ENCODE measurements around the gene HCFC1. TPM values are rescaled to one million over a fixed set of nuclear protein-coding genes. Genes with fewer than 3 reads are reported as not detected.

HCFC1 gene
- total RNA-seq, 1 experiment from 2014 or later, result 12.8 TPM

DNA sequence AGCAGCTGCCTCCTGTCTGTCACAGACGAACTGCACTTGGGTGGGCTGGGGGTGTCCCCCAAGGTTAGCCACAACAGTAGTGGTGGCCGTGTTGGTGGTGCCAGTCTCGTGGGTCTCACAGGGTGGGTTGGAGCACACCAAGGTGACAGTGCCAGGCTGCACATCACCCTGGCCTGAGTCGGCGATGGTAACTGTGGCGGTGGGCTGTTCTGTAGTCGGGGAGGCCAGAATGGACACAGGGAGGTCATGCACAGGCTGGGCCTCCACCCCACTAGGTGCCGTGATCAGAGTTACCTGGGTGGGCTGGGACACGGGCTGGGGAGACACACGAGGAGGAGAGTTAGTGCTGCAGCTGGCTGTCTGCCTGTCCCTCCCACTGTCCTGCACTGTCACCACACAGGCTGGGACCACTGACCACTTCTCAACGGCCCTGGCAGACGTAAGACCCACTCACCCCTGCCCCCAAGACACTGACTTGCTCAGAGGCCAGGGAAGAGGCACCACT, 16.3 kb downstream of the HCFC1 start:
- H3K27me3 ChIP-seq, result no peaks in the 10 kb centered on the region
- H3K36me3 ChIP-seq, result peaks cover 24% of the 10 kb centered on the region
- H3K4me3 ChIP-seq, result no peak overlapping the region
- H3K9me3 ChIP-seq, result no peaks in the 10 kb centered on the region
- no peak for DNase-seq

- H3K27me3 ChIP-seq, result no peaks in the 10 kb centered on the region
- DNase-seq, result no peak
- peaks cover 25% of the 10 kb centered on the region for H3K36me3 ChIP-seq
- H3K9me3 ChIP-seq, result no peaks in the 10 kb centered on the region
- no peak overlapping the region for H3K4me3 ChIP-seq
Observed at GRCh38 chrX:153954558-153955227, 16.9 kb downstream of the HCFC1 start.

GRCh38 chrX:153953892-153954557, 17.6 kb downstream of the HCFC1 start:
- peaks cover 27% of the 10 kb centered on the region for H3K36me3 ChIP-seq
- no peak for DNase-seq
- no peaks in the 10 kb centered on the region for H3K9me3 ChIP-seq

DNA sequence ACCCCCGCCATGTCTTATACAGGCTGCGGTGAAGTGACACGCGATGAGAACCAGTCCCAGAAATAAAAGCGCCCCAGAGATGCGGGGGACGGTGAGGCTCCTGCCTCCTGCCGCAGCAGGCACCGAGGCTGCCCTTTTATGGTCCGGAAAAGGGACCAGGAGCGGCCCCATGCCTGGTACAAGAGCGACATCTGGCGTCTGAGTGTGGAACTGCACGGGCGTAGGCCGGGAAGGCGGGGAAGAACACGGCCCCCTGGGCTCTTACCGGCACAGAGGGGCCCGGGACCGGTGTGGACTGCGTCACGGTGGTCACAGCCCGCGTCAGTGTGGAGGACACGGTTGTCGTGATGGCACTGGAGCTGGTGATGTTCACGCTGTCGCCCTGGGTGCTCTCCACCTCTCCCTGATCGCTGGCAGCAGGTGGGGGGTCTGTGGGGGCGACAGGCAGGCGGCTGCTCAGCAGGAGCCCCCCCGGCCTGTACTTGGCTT, 18.2 kb downstream of the HCFC1 start:
- Histone ChIP-seq H3K9me3 (no peaks in the 10 kb centered on the region), H3K36me3 (peaks cover 27% of the 10 kb centered on the region), H3K27me3 (no peaks in the 10 kb centered on the region), H3K4me3 (no peak overlapping the region)
- DNase-seq, result peak; percentile 14

More at GRCh38 chrX:153953892-153954557, 17.6 kb downstream of the HCFC1 start:
- H3K27me3 ChIP-seq, result no peaks in the 10 kb centered on the region
- H3K4me3 ChIP-seq, result no peak overlapping the region

DNA sequence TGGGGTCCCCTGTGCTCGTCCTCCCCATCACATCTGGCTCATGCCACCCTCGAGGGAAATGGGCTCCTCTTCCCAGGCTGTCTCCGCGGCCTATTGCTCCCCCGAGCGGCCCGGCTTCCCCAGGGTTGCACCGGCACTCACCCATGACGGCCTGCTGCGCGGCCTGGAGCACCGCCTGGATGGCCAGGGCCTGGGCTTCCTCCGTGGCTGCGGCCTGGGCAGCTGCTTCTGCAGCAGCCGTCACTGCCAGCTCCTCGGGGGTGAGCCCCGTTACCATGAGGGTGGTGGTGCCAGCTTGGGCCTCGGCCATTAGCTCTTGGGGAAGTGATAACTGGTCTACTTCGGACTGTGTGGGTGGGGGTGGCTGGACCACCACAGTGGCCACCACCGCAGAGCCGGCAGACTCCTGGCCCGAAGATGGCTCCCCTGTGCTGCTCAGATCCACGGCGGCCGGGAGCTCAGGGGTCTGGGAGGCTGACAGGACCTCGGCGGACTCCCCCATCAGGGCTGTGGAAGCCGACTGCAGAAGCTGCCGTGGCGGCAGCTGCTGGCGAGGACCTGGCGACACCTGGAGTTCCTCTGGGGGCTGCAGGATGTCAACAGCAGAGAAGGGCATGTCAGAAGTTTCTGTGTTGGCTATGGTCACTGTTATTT, 19.1 kb downstream of the HCFC1 start:
- peaks cover 27% of the 10 kb centered on the region for H3K36me3 ChIP-seq
- H3K4me3 ChIP-seq, result no peak overlapping the region
- H3K9me3 ChIP-seq, result no peaks in the 10 kb centered on the region
- H3K27me3 ChIP-seq, result no peaks in the 10 kb centered on the region
- no peak for DNase-seq

GRCh38 chrX:153951683-153952372, 19.8 kb downstream of the HCFC1 start:
- Histone ChIP-seq H3K4me3 (no peak overlapping the region), H3K36me3 (peaks cover 27% of the 10 kb centered on the region), H3K27me3 (no peaks in the 10 kb centered on the region), H3K9me3 (no peaks in the 10 kb centered on the region)
- no peak for DNase-seq

- Histone ChIP-seq H3K27me3 (no peaks in the 10 kb centered on the region), H3K9me3 (no peaks in the 10 kb centered on the region), H3K4me3 (no peak overlapping the region), H3K36me3 (peaks cover 24% of the 10 kb centered on the region)
- DNase-seq, result no peak
Observed at GRCh38 chrX:153950127-153950526, 21.5 kb downstream of the HCFC1 start.

- DNase-seq, result no peak
- no peaks in the 10 kb centered on the region for H3K27me3 ChIP-seq
- H3K9me3 ChIP-seq, result no peaks in the 10 kb centered on the region
- H3K4me3 ChIP-seq, result no peak overlapping the region
- peaks cover 22% of the 10 kb centered on the region for H3K36me3 ChIP-seq
Observed at GRCh38 chrX:153948847-153949805, 22.5 kb downstream of the HCFC1 start.

DNA sequence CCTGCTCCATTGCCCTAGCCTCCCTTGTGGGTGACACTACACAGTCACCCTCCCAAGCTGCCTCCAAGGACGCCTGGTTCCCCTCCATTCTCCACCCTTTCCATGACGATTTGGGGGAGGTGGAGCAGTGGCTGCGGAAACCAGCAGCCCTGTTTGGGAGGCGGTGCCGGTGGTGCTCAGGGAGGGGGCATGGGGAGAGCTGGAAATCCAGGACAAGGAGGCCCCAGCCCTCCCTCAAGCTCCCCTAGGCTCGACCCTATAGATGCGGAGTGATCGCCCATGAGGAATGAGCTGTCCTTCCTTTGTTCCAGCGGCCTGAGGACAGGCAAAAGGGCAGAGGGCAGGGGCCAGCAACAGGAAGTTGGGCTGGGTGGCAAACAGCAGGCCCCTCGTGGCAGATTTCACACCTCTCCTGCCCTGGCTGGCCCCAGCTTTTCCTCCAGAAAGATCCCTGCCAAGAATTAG, 23.6 kb downstream of the HCFC1 start:
- H3K36me3 ChIP-seq, result peaks cover 11% of the 10 kb centered on the region
- DNase-seq, result no peak
- H3K4me3 ChIP-seq, result no peak overlapping the region
- H3K27me3 ChIP-seq, result no peaks in the 10 kb centered on the region
- no peaks in the 10 kb centered on the region for H3K9me3 ChIP-seq

GRCh38 chrX:153947009-153947769, 24.4 kb downstream of the HCFC1 start:
- H3K36me3 ChIP-seq, result peaks cover 3% of the 10 kb centered on the region
- DNase-seq, result peak; percentile 70
- no peak overlapping the region for H3K4me3 ChIP-seq
- no peaks in the 10 kb centered on the region for H3K9me3 ChIP-seq
- no peaks in the 10 kb centered on the region for H3K27me3 ChIP-seq

GRCh38 chrX:153945956-153946943, 25.4 kb downstream of the HCFC1 start:
- Histone ChIP-seq H3K4me3 (no peak overlapping the region), H3K27me3 (no peaks in the 10 kb centered on the region), H3K36me3 (peaks cover 3% of the 10 kb centered on the region), H3K9me3 (no peaks in the 10 kb centered on the region)
- no peak for DNase-seq

- no peak for DNase-seq
- H3K4me3 ChIP-seq, result no peak overlapping the region
Observed at GRCh38 chrX:153944800-153945150, 26.8 kb downstream of the HCFC1 start.

DNA sequence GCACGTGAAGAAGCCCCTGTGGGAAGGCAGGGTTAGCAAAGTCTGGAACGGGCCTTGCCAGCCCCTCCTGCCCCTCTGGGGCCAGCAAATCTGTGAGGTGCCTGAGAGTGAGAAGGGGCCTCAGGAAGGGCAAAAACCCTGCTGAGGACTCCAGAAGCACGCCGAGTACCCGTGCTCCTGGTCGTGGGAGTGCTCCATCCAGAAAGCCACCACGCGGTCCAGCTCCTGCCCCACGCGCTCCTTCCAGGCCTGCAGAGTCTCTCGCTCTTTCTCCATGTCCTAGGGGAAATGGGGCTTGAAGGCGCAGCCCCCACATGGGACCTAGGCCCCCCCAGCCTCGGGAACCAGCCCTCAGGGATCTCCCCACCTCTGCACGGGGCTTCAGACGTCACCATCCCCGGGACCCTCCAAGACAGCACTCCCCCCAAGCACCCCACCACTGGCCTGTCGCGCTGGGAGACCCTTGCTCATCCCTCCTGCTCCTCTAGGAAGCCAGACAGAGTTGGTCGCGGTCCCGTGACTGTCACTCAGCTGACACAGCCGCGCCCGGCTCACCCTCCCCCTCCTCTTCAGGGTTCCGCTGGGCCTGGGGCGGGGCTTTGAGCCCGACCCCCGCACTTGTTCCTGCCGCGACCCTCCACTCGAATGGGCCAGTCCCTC, 27.3 kb downstream of the HCFC1 start, which contains the start of gene RENBP:
RENBP (minus strand) TSS at position 504 of the 660 bp plus-strand sequence; CDS start at position 471, 33 bp downstream.
- Histone ChIP-seq H3K27me3 (no peaks in the 10 kb centered on the region), H3K9me3 (no peaks in the 10 kb centered on the region), H3K4me3 (no peak within 1 kb of the TSS), H3K36me3 (no peaks in the 10 kb centered on the region; the same call in 1 of the 2 replicates)
- DNase-seq, result no peak

More at GRCh38 chrX:153944800-153945150, 26.8 kb downstream of the HCFC1 start:
- Histone ChIP-seq H3K27me3 (no peaks in the 10 kb centered on the region), H3K36me3 (peaks cover 3% of the 10 kb centered on the region), H3K9me3 (no peaks in the 10 kb centered on the region)
